ENCODE results near the gene ZNF385B.
"Not testable (repeated sequence)": the region's sequence is repeated elsewhere in the genome, so short reads cannot be mapped to it uniquely, and the experiment has no call there.

Gene ZNF385B

GRCh38 chr2:179470089-179470488 lies 391.3 kb downstream of the ZNF385B start:
- DNase-seq, result no peak

- DNase-seq, result no peak
Observed at GRCh38 chr2:179467960-179468359, 393.5 kb downstream of the ZNF385B start.

GRCh38 chr2:179467111-179467510 lies 394.3 kb downstream of the ZNF385B start:
- DNase-seq, result no peak

GRCh38 chr2:179461420-179461819 lies 400.0 kb downstream of the ZNF385B start:
- no peak for DNase-seq

- DNase-seq, result no peak
Observed at GRCh38 chr2:179460181-179460929, 401.1 kb downstream of the ZNF385B start.

GRCh38 chr2:179458113-179458512 lies 403.3 kb downstream of the ZNF385B start:
- not testable (repeated sequence) for DNase-seq

GRCh38 chr2:179455824-179456223 lies 405.6 kb downstream of the ZNF385B start:
- DNase-seq, result no peak

GRCh38 chr2:179455172-179455524 lies 406.3 kb downstream of the ZNF385B start:
- no peak for DNase-seq

GRCh38 chr2:179454443-179455171 lies 406.8 kb downstream of the ZNF385B start:
- DNase-seq, result no peak

- no peak for DNase-seq
Observed at GRCh38 chr2:179449010-179449409, 412.4 kb downstream of the ZNF385B start.

- DNase-seq, result no peak
Observed at GRCh38 chr2:179447839-179448447, 413.5 kb downstream of the ZNF385B start.

GRCh38 chr2:179447421-179447820 lies 414.0 kb downstream of the ZNF385B start:
- no peak for DNase-seq

GRCh38 chr2:179446476-179447141 lies 414.8 kb downstream of the ZNF385B start:
- DNase-seq, result no peak

- DNase-seq, result no peak
Observed at GRCh38 chr2:179444056-179444455, 417.4 kb downstream of the ZNF385B start.

GRCh38 chr2:179443180-179443579 lies 418.2 kb downstream of the ZNF385B start:
- DNase-seq, result no peak

- DNase-seq, result no peak
Observed at GRCh38 chr2:179442206-179442605, 419.2 kb downstream of the ZNF385B start.

GRCh38 chr2:179441551-179441950 lies 419.9 kb downstream of the ZNF385B start:
- DNase-seq, result no peak

GRCh38 chr2:179440642-179441251 lies 420.7 kb downstream of the ZNF385B start:
- DNase-seq, result no peak

GRCh38 chr2:179438654-179439053 lies 422.8 kb downstream of the ZNF385B start:
- no peak for DNase-seq

- no peak for DNase-seq
Observed at GRCh38 chr2:179437430-179437829, 424.0 kb downstream of the ZNF385B start.

- no peak for DNase-seq
Observed at GRCh38 chr2:179435566-179435965, 425.8 kb downstream of the ZNF385B start.

- DNase-seq, result no peak
Observed at GRCh38 chr2:179435000-179435399, 426.4 kb downstream of the ZNF385B start.

GRCh38 chr2:179434357-179434756 lies 427.1 kb downstream of the ZNF385B start:
- no peak for DNase-seq
